Measurements from ENCODE around the gene PDE3A.
"Not testable (repeated sequence)": the region's sequence is repeated elsewhere in the genome, so short reads cannot be mapped to it uniquely, and the experiment has no call there.

The PDE3A gene

DNA sequence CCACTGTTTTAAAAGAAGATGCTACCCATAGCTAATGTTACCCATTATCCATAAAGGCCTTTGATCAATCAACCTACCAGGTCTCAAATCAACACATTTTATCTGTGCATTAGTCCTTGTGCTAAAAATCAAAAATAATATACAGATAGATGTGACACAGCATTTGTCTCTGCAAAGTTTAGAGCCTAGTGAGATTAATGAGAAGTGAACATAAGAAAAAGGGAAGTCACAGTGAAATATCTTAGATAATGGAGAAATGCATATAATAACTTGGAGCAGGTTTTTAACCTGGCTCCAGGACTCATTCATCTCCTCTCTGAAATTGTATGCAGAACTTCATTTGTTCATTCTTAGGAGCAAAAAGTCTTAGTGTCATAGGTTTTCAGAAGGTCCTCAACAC lies 7.2 kb downstream of the PDE3A start:
- DNase-seq = no peak

- no peak for DNase-seq
Measured at GRCh38 chr12:20376984-20377383, 8.6 kb downstream of the PDE3A start.

DNA sequence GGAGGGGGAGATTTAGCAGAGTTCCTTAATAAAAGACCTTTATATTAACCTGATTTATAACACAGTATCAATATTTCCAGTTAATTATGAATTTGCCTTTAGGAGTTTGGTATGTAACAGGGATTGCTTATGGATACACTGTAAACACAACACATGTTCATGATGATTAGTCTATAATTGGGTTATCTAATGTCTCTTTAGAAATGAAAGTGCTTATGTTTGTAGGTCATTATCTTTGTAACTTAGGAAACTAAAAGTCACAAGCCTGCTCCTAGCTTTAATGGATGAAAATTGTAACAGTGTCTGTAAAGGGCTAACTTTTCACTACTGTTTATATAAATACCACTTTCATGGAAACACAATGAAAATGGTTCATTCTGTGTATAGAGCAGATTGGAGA lies 9.4 kb downstream of the PDE3A start:
- DNase-seq = no peak

DNA sequence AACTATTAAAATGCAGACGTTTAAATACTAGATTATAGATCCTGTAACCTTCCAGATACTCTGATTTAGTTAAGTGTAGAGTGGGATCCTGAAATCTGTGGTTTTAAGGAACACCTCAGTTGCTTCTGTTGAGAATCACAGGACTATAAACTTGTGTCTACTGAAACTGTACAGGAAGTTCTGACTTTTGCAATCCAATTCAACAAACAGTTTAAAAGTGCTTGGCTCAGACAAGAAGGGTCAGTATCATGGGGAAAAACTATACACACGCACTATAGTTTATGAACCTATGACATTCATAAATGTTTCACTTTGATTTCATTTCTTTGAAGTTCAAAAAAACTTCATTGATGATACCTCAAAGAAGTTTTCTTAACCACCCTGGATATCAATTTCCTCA lies 13.8 kb downstream of the PDE3A start:
- no peak for DNase-seq

DNA sequence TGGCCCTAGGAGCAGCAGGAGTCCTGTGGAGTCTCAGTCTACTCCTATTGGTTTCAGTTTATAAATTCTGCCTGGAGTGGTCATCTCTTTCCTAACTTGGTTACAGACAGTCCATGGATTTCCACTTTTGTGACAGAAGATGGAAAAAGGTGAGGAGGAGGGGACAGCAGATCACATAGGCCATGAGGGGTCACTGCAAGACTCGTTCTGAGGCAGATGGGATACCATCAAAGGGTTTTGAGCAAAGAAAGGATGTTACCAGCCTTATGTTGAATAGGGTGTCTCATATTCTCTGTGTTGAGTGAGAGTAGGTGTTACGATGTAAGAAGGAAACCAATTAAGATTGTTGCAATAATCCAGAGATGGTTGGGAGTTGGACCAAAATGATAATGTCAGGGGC lies 15.3 kb downstream of the PDE3A start:
- no peak for DNase-seq

GRCh38 chr12:20384836-20385235 lies 16.5 kb downstream of the PDE3A start:
- DNase-seq = not testable (repeated sequence)

GRCh38 chr12:20390846-20391245 lies 22.5 kb downstream of the PDE3A start:
- DNase-seq = no peak

GRCh38 chr12:20392339-20392738 lies 24.0 kb downstream of the PDE3A start:
- DNase-seq = no peak

GRCh38 chr12:20393707-20394106 lies 25.4 kb downstream of the PDE3A start:
- no peak for DNase-seq

DNA sequence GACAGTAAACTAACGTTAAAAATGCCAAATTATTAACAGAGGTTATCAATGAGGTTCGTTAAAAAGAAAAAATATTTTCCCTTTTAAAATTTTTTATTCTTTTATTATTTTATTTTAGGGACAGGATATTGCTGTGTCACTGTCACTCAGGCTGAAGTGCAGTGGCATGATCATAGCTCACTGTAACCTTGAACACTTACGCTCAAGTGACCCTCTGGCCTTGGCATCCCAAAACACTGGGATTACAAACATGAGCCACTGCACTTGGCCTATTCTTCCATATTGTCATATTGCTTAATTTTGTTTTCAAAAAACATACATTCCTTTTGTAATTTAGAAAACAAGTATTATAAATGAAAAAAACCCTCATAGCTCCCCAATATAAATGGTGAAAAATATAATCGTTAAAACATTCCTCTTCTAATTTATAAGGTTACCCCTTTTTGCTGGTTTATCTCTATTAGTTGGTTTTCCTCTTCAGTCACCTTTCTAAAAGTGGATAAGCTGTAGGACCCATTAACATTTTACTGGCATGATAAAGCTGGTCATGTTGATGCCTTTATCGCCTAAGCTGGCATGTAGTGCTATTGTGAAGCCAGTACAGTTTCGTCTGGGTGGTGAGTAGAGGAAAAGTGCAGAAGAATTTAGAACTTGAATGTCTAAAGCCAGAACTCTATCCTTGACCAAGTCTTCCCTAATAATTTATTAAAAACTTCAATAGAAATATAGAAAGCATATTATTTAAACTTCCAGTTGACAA lies 27.6 kb downstream of the PDE3A start:
- DNase-seq = no peak

GRCh38 chr12:20398686-20399085 lies 30.3 kb downstream of the PDE3A start:
- DNase-seq = no peak

DNA sequence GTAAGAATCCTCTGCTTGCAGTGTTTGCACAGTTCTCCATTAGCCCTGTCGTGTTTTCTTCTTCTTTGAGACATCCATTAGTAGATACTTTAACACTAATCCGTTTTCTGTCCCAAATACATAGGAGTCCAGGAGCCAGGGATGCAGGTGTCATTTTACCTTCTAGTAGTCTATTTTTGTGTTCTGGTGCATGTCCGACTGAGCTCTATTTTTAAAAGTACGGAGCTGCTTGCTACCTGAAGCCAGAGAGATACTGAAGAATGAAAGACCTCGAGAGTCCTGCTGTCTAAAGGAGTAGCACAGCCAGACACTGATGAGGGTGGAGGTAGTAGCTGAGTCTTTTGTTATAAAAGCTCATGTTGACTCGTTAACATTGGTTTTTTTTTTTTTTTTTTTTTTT lies 31.7 kb downstream of the PDE3A start:
- DNase-seq = no peak

- no peak for DNase-seq
Measured at GRCh38 chr12:20403230-20403629, 34.9 kb downstream of the PDE3A start.

GRCh38 chr12:20404576-20405346 lies 36.4 kb downstream of the PDE3A start:
- no peak for DNase-seq

DNA sequence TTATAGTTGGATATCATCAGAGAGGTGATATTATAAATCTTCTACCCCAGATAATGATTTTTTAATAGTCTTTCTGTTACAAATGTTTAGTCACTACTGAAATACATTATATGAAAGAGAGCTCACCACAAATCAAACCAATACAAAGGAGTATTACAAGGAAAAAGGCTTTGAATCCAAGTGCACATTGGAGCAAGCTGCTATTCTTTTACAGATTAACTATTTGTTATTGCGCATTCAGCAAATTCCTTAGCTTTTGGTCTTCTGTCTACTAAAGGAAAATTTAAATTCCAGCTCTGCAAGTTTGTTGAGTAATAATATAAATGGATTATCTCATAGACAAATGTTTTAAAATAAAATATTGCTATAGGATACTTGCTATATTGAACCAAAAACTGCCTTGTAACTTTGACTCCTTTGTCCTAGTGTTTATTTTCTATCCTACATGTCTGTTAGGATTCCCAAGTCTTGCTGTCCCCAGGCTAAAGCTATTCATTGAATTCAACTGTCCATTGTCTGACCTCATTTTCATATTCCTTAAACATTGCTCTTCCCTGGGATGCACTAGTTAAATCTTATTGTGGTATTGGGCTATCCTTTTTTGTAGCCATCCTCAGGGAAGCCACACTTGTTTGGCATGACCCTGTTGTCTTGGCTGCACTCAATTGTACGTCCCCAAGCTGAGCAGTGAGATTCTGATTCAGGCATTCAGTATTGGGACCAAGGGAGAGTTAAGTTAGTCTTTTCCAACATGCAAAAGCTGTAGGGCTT lies 41.5 kb downstream of the PDE3A start:
- no peak for DNase-seq

- no peak for DNase-seq
Measured at GRCh38 chr12:20410734-20411133, 42.4 kb downstream of the PDE3A start.

- no peak for DNase-seq
Measured at GRCh38 chr12:20411345-20411744, 43.0 kb downstream of the PDE3A start.

DNA sequence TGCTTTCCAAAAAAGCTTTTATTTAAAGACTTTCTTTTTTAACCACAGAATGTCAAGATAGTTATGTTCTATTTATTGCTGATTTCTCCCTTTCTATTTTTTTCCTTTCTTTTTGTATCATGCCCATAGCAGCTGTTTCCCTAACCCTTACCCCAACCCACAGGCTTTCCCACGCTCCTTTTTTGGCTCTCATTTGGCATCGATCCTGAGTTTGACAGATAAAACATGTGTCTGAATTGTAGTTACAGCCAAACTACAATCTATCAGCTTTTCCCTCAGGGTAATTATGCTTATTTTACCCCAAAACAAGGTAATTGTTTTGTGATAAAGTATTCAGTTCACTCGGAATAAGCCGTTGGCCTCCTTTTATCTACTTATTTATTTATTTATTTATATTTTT lies 46.7 kb downstream of the PDE3A start:
- no peak for DNase-seq

DNA sequence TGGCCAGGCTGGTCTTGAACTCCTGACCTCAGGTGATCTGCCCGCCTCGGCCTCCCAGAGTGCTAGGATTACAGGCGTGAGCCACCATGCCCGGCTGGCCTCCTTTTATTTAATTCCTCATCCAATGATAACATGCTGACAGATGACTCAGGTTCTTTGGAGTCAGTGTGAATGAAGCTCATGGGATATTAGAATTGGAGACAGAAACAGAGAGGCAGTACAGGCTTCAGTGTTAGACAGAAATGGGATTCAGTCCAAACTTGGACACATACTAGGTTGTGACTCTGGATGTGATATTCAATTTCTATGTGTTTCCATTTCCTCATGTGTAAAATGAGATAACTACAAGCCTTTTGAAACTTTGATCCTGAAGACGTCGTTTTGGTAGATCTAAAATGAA lies 47.3 kb downstream of the PDE3A start:
- no peak for DNase-seq

GRCh38 chr12:20420557-20420956 lies 52.2 kb downstream of the PDE3A start:
- DNase-seq = no peak

DNA sequence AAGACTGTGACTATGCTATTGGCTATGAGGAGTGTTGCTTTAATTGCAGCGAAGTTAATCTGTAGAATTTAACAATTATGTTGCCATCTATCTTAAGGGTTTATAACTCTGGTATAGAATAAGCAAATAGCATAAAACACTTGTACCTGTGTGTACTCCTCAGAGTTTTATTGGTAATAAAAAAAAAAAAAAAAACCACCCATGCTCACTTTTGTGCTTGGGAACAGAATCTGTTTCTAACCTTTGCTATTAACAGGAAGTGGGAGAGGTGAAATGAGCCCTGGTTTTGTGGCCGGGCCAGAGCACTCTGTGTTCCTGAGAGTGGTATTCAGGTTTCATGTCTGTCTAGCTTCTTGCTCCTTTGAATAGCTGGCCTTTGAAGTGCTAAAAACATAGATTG lies 53.1 kb downstream of the PDE3A start:
- no peak for DNase-seq

GRCh38 chr12:20423557-20423956 lies 55.2 kb downstream of the PDE3A start:
- no peak for DNase-seq

GRCh38 chr12:20424841-20425240 lies 56.5 kb downstream of the PDE3A start:
- no peak for DNase-seq

DNA sequence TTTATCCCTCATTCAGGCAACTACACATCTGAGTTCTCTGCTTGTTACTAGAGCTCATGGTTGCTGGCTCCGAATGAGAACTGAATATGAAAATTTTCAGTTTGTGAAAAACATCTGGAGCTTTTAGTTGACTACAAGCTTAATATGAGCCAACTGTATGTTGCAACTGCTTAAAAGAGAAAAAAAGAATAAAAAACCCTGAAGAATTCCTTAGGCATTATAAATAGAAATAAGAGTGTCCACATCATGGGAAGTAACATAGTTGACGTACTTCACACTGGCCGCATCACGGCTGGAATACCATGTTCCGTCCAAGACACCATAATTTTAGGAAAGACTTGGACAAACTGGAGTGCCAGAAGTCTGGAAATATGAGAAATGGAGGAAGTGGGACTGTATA lies 57.9 kb downstream of the PDE3A start:
- no peak for DNase-seq

Measured in DMS153 (cell line).